ENCODE measurements around the gene TMPRSS7.

Gene TMPRSS7

GRCh38 chr3:112004669-112005068, 29.9 kb upstream of the TMPRSS7 start:
- Histone ChIP-seq H3K27me3 (ENCODE audit: control insufficient read depth, insufficient read depth, low read length) (no peaks in the 10 kb centered on the region), H3K9me3 (ENCODE audit: control insufficient read depth, low read length) (no peaks in the 10 kb centered on the region), H3K27ac (no peak overlapping the region), H3K4me3 (ENCODE audit: low read depth, low read length) (no peak overlapping the region), H3K9ac (no peak overlapping the region), H3K4me1 (no peaks in the 10 kb centered on the region), H3K79me2 (no peaks in the 10 kb centered on the region), H3K36me3 (ENCODE audit: control insufficient read depth, insufficient read depth, low read length) (no peaks in the 10 kb centered on the region), H3K4me2 (ENCODE audit: low read length) (no peak overlapping the region), H2AFZ (no peak overlapping the region)
- no peak for TF ChIP-seq CTCF (IDR thresholded peaks at IDR 0.05)

- no peak overlapping the region for H3K4me2 ChIP-seq (ENCODE audit: low read length)
- TF ChIP-seq CTCF (IDR thresholded peaks at IDR 0.05): no peak
- H3K36me3 ChIP-seq (ENCODE audit: control insufficient read depth, insufficient read depth, low read length): no peaks in the 10 kb centered on the region
- H3K79me2 ChIP-seq: no peaks in the 10 kb centered on the region
- no peaks in the 10 kb centered on the region for H3K4me1 ChIP-seq
- H3K9ac ChIP-seq: no peak overlapping the region
- no peaks in the 10 kb centered on the region for H3K9me3 ChIP-seq (ENCODE audit: control insufficient read depth, low read length)
- H3K27ac ChIP-seq: no peak overlapping the region
- no peak overlapping the region for H3K4me3 ChIP-seq (ENCODE audit: low read depth, low read length)
- H3K27me3 ChIP-seq (ENCODE audit: control insufficient read depth, insufficient read depth, low read length): no peaks in the 10 kb centered on the region
- no peak overlapping the region for H2AFZ ChIP-seq
Observed at GRCh38 chr3:112005091-112005672, 29.4 kb upstream of the TMPRSS7 start.

GRCh38 chr3:112007633-112008032, 26.9 kb upstream of the TMPRSS7 start:
- no peak overlapping the region for H3K4me2 ChIP-seq (ENCODE audit: low read length)
- TF ChIP-seq CTCF (IDR thresholded peaks at IDR 0.05): no peak
- H3K9me3 ChIP-seq (ENCODE audit: control insufficient read depth, low read length): no peaks in the 10 kb centered on the region
- H3K4me1 ChIP-seq: no peaks in the 10 kb centered on the region
- H3K4me3 ChIP-seq (ENCODE audit: low read depth, low read length): no peak overlapping the region
- H3K79me2 ChIP-seq: no peaks in the 10 kb centered on the region
- H3K9ac ChIP-seq: no peak overlapping the region
- no peak overlapping the region for H3K27ac ChIP-seq
- H3K27me3 ChIP-seq (ENCODE audit: control insufficient read depth, insufficient read depth, low read length): no peaks in the 10 kb centered on the region
- no peak overlapping the region for H2AFZ ChIP-seq
- no peaks in the 10 kb centered on the region for H3K36me3 ChIP-seq (ENCODE audit: control insufficient read depth, insufficient read depth, low read length)

GRCh38 chr3:112009670-112010069, 24.9 kb upstream of the TMPRSS7 start:
- no peak overlapping the region for H3K27ac ChIP-seq
- no peaks in the 10 kb centered on the region for H3K27me3 ChIP-seq (ENCODE audit: control insufficient read depth, insufficient read depth, low read length)
- H3K4me3 ChIP-seq (ENCODE audit: low read depth, low read length): no peak overlapping the region
- H3K9ac ChIP-seq: no peak overlapping the region
- H3K79me2 ChIP-seq: no peaks in the 10 kb centered on the region
- H3K9me3 ChIP-seq (ENCODE audit: control insufficient read depth, low read length): no peaks in the 10 kb centered on the region
- no peaks in the 10 kb centered on the region for H3K36me3 ChIP-seq (ENCODE audit: control insufficient read depth, insufficient read depth, low read length)
- H3K4me2 ChIP-seq (ENCODE audit: low read length): no peak overlapping the region
- no peak overlapping the region for H2AFZ ChIP-seq
- TF ChIP-seq CTCF (IDR thresholded peaks at IDR 0.05): no peak
- no peaks in the 10 kb centered on the region for H3K4me1 ChIP-seq

- Histone ChIP-seq H3K9me3 (ENCODE audit: control insufficient read depth, low read length) (no peaks in the 10 kb centered on the region), H3K36me3 (ENCODE audit: control insufficient read depth, insufficient read depth, low read length) (no peaks in the 10 kb centered on the region), H3K9ac (no peak overlapping the region), H3K27ac (no peak overlapping the region), H3K27me3 (ENCODE audit: control insufficient read depth, insufficient read depth, low read length) (no peaks in the 10 kb centered on the region), H3K79me2 (no peaks in the 10 kb centered on the region), H3K4me3 (ENCODE audit: low read depth, low read length) (no peak overlapping the region), H2AFZ (no peak overlapping the region), H3K4me2 (ENCODE audit: low read length) (no peak overlapping the region), H3K4me1 (no peaks in the 10 kb centered on the region)
- TF ChIP-seq CTCF (IDR thresholded peaks at IDR 0.05): no peak
Observed at GRCh38 chr3:112010636-112011035, 23.9 kb upstream of the TMPRSS7 start.

Measured in parathyroid adenoma (tissue), 2 donors.